Activated CD8-positive, alpha-beta T cell treated with anti-CD3 and anti-CD28 coated beads for 36 hours (primary cell): ENCODE data around the gene ITPKB. TPM values are rescaled to one million over a fixed set of nuclear protein-coding genes. Genes with fewer than 3 reads are reported as not detected.
A peak's percentile ranks its signal among the peaks of the same experiment; 100 is the strongest.
"Not testable (repeated sequence)": the region's sequence is repeated elsewhere in the genome, so short reads cannot be mapped to it uniquely, and the experiment has no call there.

Source experiments
- ATAC-seq: fragments of 200-7000 bp; cut with Tn5 transposase; one replicate; pipeline ENCODE4 v1.10.0; 2021; ENCODE audit warnings: mild to moderate bottlenecking, moderate library complexity
- CTCF ChIA-PET: fragments of 350-600 bp; sonication (Branson Sonifier 250); formaldehyde crosslinking; loops from one replicate; lab custom pipeline; 2021; ENCODE audit warnings: antibody characterized with exemption; lab: Charles Lee
- POLR2A ChIA-PET: fragments of 350-600 bp; sonication (Branson Sonifier 250); formaldehyde crosslinking; loops from one replicate; lab custom pipeline; 2021; ENCODE audit warnings: antibody characterized with exemption; lab: Charles Lee
- DNase-seq: peaks from one replicate; pipeline ENCODE4 v3.0.0-alpha.2; 2020
- H3K27ac Mint-ChIP-seq: one replicate; pipeline ENCODE4 v1.8.0; 2021; ENCODE audit warnings: mild to moderate bottlenecking, mixed read lengths
- H3K27me3 Mint-ChIP-seq: one replicate; pipeline ENCODE4 v1.8.0; 2021; ENCODE audit warnings: mixed read lengths
- H3K36me3 Mint-ChIP-seq: one replicate; pipeline ENCODE4 v1.8.0; 2021; ENCODE audit warnings: low read depth, mixed read lengths
- H3K4me1 Mint-ChIP-seq: one replicate; pipeline ENCODE4 v1.8.0; 2021; ENCODE audit warnings: low read depth, mixed read lengths
- H3K4me3 Mint-ChIP-seq: one replicate; pipeline ENCODE4 v1.8.0; 2021; ENCODE audit warnings: mild to moderate bottlenecking, moderate library complexity, mixed read lengths
- H3K9me3 Mint-ChIP-seq: one replicate; pipeline ENCODE4 v1.8.0; 2021; ENCODE audit warnings: mixed read lengths
- intact Hi-C: fragments of 100-400 bp; cut with micrococcal nuclease; formaldehyde crosslinking; loops from one replicate; pipeline ENCODE4 v1.10.0; 2022
- total RNA-seq, 2 experiments: library from RNA; stranded (reverse); gene quantifications; one replicate each; pipeline ENCODE4 v1.2.3, GENCODE V29; 2021
- TF ChIP-seq, protein P1 (sequence below): fragments of 200-600 bp; IDR thresholded peaks from one replicate; pipeline ENCODE4 v1.8.0; 2022; ENCODE audit warnings: antibody characterized with exemption, mild to moderate bottlenecking

The ITPKB gene
- total RNA-seq, 2 experiments from 2014 or later: 40.8 to 42.6 TPM

GRCh38 chr1:226639631-226640061 lies 99.4 kb downstream of the ITPKB start:
- intact Hi-C loops: loop anchor here (5.0 kb wide), 1 partner anchor 38 kb away; no protein-coding TSS in a partner anchor
- Mint-ChIP-seq H3K27ac (peak overlapping the region; percentile 49), H3K9me3 (no peaks in the 10 kb centered on the region), H3K4me1 (peaks cover 55% of the 10 kb centered on the region), H3K27me3 (no peaks in the 10 kb centered on the region), H3K36me3 (peaks cover 36% of the 10 kb centered on the region), H3K4me3 (no peak overlapping the region)
- DNase-seq (no peak), ATAC-seq (no peak)
- ChIA-PET CTCF (interaction anchor here (2.4 kb wide), 1 partner anchor 48 kb away, joined by 14 read pairs; no protein-coding TSS in a partner anchor), POLR2A (no interaction called here)
- TF ChIP-seq, protein P1, sequence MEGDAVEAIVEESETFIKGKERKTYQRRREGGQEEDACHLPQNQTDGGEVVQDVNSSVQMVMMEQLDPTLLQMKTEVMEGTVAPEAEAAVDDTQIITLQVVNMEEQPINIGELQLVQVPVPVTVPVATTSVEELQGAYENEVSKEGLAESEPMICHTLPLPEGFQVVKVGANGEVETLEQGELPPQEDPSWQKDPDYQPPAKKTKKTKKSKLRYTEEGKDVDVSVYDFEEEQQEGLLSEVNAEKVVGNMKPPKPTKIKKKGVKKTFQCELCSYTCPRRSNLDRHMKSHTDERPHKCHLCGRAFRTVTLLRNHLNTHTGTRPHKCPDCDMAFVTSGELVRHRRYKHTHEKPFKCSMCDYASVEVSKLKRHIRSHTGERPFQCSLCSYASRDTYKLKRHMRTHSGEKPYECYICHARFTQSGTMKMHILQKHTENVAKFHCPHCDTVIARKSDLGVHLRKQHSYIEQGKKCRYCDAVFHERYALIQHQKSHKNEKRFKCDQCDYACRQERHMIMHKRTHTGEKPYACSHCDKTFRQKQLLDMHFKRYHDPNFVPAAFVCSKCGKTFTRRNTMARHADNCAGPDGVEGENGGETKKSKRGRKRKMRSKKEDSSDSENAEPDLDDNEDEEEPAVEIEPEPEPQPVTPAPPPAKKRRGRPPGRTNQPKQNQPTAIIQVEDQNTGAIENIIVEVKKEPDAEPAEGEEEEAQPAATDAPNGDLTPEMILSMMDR: no peak

GRCh38 chr1:226639206-226639605 lies 99.9 kb downstream of the ITPKB start:
- H3K9me3 Mint-ChIP-seq, DNase-seq, POLR2A ChIA-PET, H3K4me3 Mint-ChIP-seq, H3K27me3 Mint-ChIP-seq, intact Hi-C loops, ATAC-seq: not testable (repeated sequence)
- peaks cover 36% of the 10 kb centered on the region for H3K36me3 Mint-ChIP-seq
- H3K4me1 Mint-ChIP-seq: peaks cover 55% of the 10 kb centered on the region
- peak overlapping the region; percentile 49 for H3K27ac Mint-ChIP-seq
- CTCF ChIA-PET: interaction anchor here (1.1 to 2.8 kb wide), 2 partner anchors 13 to 48 kb away, joined by 3 to 11 read pairs; no protein-coding TSS in a partner anchor

GRCh38 chr1:226638608-226639007 lies 100.5 kb downstream of the ITPKB start:
- intact Hi-C loops: no loop called here
- Mint-ChIP-seq H3K9me3 (no peaks in the 10 kb centered on the region), H3K27ac (no peak overlapping the region), H3K4me3 (no peak overlapping the region), H3K36me3 (peaks cover 35% of the 10 kb centered on the region), H3K27me3 (no peaks in the 10 kb centered on the region), H3K4me1 (peaks cover 55% of the 10 kb centered on the region)
- ATAC-seq: no peak
- TF ChIP-seq, protein P1: no peak
- CTCF ChIA-PET: interaction anchor here (1.1 to 2.8 kb wide), 2 partner anchors 12 to 49 kb away, joined by 3 to 11 read pairs; no protein-coding TSS in a partner anchor
- DNase-seq: no peak
- POLR2A ChIA-PET: no interaction called here

- no peak overlapping the region for H3K27ac Mint-ChIP-seq
- ChIA-PET CTCF (interaction anchor here (0.9 to 7.9 kb wide), 5 partner anchors 12 to 188 kb away, joined by 3 to 73 read pairs (median 3); no protein-coding TSS in a partner anchor), POLR2A (no interaction called here)
- TF ChIP-seq, protein P1: no peak
- intact Hi-C loops: no loop called here
- no peak for ATAC-seq
- H3K27me3 Mint-ChIP-seq: no peaks in the 10 kb centered on the region
- H3K4me1 Mint-ChIP-seq: peaks cover 55% of the 10 kb centered on the region
- DNase-seq: peak; percentile 1
- no peaks in the 10 kb centered on the region for H3K9me3 Mint-ChIP-seq
- H3K36me3 Mint-ChIP-seq: peaks cover 39% of the 10 kb centered on the region
- H3K4me3 Mint-ChIP-seq: no peak overlapping the region
Measured at GRCh38 chr1:226638001-226638601, 101.0 kb downstream of the ITPKB start.

- POLR2A ChIA-PET: no interaction called here
Measured at GRCh38 chr1:226637147-226637935, 101.7 kb downstream of the ITPKB start.

More at GRCh38 chr1:226637147-226637935, 101.7 kb downstream of the ITPKB start:
- intact Hi-C loops: no loop called here
- Mint-ChIP-seq H3K27me3 (no peaks in the 10 kb centered on the region), H3K9me3 (no peaks in the 10 kb centered on the region), H3K4me3 (no peak overlapping the region), H3K27ac (no peak overlapping the region), H3K36me3 (peaks cover 42% of the 10 kb centered on the region), H3K4me1 (peaks cover 56% of the 10 kb centered on the region)
- ATAC-seq (no peak), DNase-seq (peak; percentile 6)
- CTCF ChIA-PET: interaction anchor here (0.9 to 7.9 kb wide), 5 partner anchors 11 to 189 kb away, joined by 3 to 73 read pairs (median 3); no protein-coding TSS in a partner anchor
- TF ChIP-seq, protein P1: no peak
